ENCODE measurements around the gene C5orf58.
"Not testable (repeated sequence)": the region's sequence is repeated elsewhere in the genome, so short reads cannot be mapped to it uniquely, and the experiment has no call there.

Gene C5orf58

DNA sequence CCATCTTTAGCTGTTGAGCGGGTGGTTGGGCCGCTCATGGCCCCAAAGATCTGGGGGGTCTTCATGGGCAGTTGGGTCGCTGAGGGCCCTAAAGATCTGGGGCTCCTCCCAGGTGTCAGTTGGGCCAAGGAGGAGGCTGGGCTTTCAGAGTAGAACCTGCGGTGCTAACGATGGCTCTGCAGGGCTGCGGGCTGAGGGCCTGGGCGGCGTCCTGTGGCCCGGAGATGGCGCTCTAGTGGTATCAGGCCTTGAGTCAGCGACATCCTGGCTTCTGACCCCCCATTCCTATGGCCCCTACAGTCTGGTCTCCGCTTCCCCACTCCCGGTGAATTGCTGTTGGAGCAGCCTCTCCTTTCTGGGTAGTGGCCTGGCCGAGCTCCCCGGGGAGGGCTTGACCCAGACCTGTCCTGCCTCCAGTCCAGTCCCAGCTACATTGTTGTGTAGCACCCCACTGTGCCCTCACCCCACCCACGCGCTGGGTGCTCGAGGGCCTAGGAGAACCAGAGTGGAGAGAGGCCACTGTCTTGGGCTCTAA lies 640 bp downstream of the C5orf58 start:
- no peak for DNase-seq
- H3K79me2 ChIP-seq (ENCODE audit: low read length), result no peaks in the 10 kb centered on the region
- peaks cover 5% of the 10 kb centered on the region for H3K4me1 ChIP-seq (ENCODE audit: low read length)
- no peaks in the 10 kb centered on the region for H3K9me2 ChIP-seq (replicated peaks; ENCODE audit: insufficient read depth, low read length)
- no peaks in the 10 kb centered on the region for H4K20me1 ChIP-seq (ENCODE audit: insufficient read depth, low read length)
- no peak overlapping the region for H3K4me3 ChIP-seq (ENCODE audit: low read length)
- H3K36me3 ChIP-seq (replicated peaks; ENCODE audit: insufficient read depth, low read length), result no peaks in the 10 kb centered on the region
- no peaks in the 10 kb centered on the region for H3K9me3 ChIP-seq (replicated peaks; ENCODE audit: insufficient read depth, low read length)
- no peak overlapping the region for H3K4me2 ChIP-seq (ENCODE audit: low read depth, low read length)
- H2AFZ ChIP-seq (ENCODE audit: low read length), result no peak overlapping the region
- H3K27me3 ChIP-seq (replicated peaks; ENCODE audit: insufficient read depth, low read length), result no peaks in the 10 kb centered on the region
- H3F3A ChIP-seq (ENCODE audit: insufficient read depth, low read length), result no peaks in the 10 kb centered on the region; the same call in 1 of the 2 replicates
- no peak for TF ChIP-seq EZH2phosphoT487 (IDR thresholded peaks at IDR 0.05; ENCODE audit: low read length)
- no peak for TF ChIP-seq EZH2 (optimal IDR thresholded peaks at IDR 0.05; ENCODE audit: low read depth, low read length)
- TF ChIP-seq, protein P1, sequence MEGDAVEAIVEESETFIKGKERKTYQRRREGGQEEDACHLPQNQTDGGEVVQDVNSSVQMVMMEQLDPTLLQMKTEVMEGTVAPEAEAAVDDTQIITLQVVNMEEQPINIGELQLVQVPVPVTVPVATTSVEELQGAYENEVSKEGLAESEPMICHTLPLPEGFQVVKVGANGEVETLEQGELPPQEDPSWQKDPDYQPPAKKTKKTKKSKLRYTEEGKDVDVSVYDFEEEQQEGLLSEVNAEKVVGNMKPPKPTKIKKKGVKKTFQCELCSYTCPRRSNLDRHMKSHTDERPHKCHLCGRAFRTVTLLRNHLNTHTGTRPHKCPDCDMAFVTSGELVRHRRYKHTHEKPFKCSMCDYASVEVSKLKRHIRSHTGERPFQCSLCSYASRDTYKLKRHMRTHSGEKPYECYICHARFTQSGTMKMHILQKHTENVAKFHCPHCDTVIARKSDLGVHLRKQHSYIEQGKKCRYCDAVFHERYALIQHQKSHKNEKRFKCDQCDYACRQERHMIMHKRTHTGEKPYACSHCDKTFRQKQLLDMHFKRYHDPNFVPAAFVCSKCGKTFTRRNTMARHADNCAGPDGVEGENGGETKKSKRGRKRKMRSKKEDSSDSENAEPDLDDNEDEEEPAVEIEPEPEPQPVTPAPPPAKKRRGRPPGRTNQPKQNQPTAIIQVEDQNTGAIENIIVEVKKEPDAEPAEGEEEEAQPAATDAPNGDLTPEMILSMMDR (IDR thresholded peaks at IDR 0.05; ENCODE audit: low read length), result no peak
- no peak overlapping the region for H3K9ac ChIP-seq (ENCODE audit: low read length)
- H3K27ac ChIP-seq (ENCODE audit: low read length), result no peak overlapping the region

DNA sequence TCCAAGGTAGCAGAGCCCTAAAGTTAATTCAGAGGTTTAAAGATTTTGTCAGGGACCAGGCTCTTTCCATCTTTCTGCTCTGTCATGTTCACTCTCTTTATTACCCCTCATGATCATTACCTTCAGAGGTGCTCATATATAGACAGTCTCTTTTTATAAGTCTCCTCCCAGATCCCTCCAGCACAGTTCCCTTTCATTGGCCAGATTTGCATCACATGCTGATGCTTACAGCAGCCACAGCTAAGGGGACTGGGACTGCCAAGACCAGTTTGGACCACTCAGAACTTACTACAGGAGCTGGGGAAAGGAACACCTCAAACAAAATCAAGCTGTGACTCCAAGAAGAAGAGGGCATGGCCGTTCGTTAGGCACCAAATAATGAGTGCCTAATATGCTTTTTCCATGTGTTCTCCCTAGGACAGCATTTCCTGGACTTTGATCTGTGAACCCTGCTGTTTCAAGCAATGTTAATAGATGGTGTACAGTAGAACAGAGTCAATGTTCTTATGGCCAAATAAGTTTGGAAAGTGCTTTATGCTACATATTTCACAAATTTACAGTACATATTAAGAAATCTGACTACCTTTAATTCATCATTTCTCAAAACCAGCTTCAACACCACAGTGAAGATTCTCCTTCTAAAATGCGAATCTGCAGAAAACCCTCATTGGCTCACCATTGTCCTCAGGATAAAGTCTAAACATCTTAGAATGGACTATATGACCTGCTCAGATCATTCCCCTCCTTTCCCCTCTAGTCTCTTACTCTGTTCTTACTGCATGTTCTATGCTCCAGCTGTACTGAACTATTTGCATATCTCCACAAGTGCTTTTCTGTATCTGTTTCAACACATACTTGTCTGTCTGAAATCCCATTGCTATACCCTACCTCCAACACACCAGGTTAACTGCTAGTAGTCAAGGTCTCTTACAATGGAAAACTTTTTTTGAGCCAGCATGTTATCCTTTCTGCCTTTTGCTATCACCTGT lies 3.4 kb downstream of the C5orf58 start:
- Histone ChIP-seq H3K9ac (ENCODE audit: low read length) (no peak overlapping the region), H3K4me3 (ENCODE audit: low read length) (no peak overlapping the region), H3K27me3 (replicated peaks; ENCODE audit: insufficient read depth, low read length) (no peaks in the 10 kb centered on the region), H3K9me2 (replicated peaks; ENCODE audit: insufficient read depth, low read length) (no peaks in the 10 kb centered on the region), H3F3A (ENCODE audit: insufficient read depth, low read length) (peaks cover 3% of the 10 kb centered on the region), H3K79me2 (ENCODE audit: low read length) (no peaks in the 10 kb centered on the region), H3K4me1 (ENCODE audit: low read length) (peaks cover 11% of the 10 kb centered on the region), H3K4me2 (ENCODE audit: low read depth, low read length) (no peak overlapping the region), H3K9me3 (replicated peaks; ENCODE audit: insufficient read depth, low read length) (no peaks in the 10 kb centered on the region), H4K20me1 (ENCODE audit: insufficient read depth, low read length) (no peaks in the 10 kb centered on the region), H2AFZ (ENCODE audit: low read length) (no peak overlapping the region), H3K36me3 (replicated peaks; ENCODE audit: insufficient read depth, low read length) (no peaks in the 10 kb centered on the region), H3K27ac (ENCODE audit: low read length) (no peak overlapping the region)
- no peak for DNase-seq
- TF ChIP-seq EZH2 (optimal IDR thresholded peaks at IDR 0.05; ENCODE audit: low read depth, low read length), result no peak
- no peak for TF ChIP-seq EZH2phosphoT487 (IDR thresholded peaks at IDR 0.05; ENCODE audit: low read length)
- TF ChIP-seq, protein P1 (IDR thresholded peaks at IDR 0.05; ENCODE audit: low read length), result no peak

DNA sequence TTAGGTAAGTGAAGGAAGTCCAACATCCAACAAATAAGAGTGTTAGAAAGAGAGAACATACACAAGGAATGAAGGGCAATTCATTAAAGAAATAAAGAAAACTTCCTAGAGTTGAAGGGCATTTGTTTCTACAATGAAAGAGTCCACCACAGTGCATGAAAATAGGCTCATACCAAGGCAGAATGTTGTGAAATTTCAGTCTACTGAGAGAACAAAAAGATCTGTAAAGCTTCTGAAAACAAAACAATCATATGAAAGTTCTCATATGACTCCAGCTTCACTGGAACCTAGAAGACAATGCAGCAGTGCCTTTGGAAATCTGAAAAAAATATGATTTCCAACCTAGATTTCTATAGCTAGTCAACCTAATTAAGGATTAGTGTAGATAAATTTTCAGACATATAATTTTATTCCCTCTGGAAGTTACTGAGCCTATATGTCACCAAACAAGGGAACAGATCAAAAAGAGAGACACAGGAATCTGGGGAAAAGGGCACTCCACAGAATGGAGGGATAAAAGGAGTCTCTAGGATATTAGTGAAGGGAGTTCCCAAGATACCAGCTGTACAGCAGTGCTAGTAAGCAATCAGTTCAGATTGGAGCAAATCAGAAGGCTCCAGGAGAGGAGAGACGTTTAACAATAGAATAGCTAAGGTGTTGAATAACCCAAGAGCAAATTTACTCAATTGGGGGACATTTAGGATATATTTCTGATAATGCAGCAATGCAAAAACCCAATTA lies 5.8 kb downstream of the C5orf58 start:
- Histone ChIP-seq H4K20me1 (ENCODE audit: insufficient read depth, low read length) (no peaks in the 10 kb centered on the region), H3K27ac (ENCODE audit: low read length) (peak overlapping the region; percentile 11; the same call in 1 of the 2 replicates), H2AFZ (ENCODE audit: low read length) (no peak overlapping the region), H3K36me3 (replicated peaks; ENCODE audit: insufficient read depth, low read length) (no peaks in the 10 kb centered on the region), H3K79me2 (ENCODE audit: low read length) (no peaks in the 10 kb centered on the region), H3K9ac (ENCODE audit: low read length) (no peak overlapping the region), H3K9me3 (replicated peaks; ENCODE audit: insufficient read depth, low read length) (no peaks in the 10 kb centered on the region), H3K9me2 (replicated peaks; ENCODE audit: insufficient read depth, low read length) (no peaks in the 10 kb centered on the region), H3K4me2 (ENCODE audit: low read depth, low read length) (peak overlapping the region; percentile 5; the same call in 1 of the 2 replicates), H3K4me1 (ENCODE audit: low read length) (peaks cover 11% of the 10 kb centered on the region), H3K4me3 (ENCODE audit: low read length) (no peak overlapping the region), H3F3A (ENCODE audit: insufficient read depth, low read length) (peaks cover 3% of the 10 kb centered on the region), H3K27me3 (replicated peaks; ENCODE audit: insufficient read depth, low read length) (no peaks in the 10 kb centered on the region)
- TF ChIP-seq EZH2 (optimal IDR thresholded peaks at IDR 0.05; ENCODE audit: low read depth, low read length) (no peak), EZH2phosphoT487 (IDR thresholded peaks at IDR 0.05; ENCODE audit: low read length) (no peak)
- TF ChIP-seq, protein P1 (IDR thresholded peaks at IDR 0.05; ENCODE audit: low read length), result no peak
- peak; percentile 26 for DNase-seq

DNA sequence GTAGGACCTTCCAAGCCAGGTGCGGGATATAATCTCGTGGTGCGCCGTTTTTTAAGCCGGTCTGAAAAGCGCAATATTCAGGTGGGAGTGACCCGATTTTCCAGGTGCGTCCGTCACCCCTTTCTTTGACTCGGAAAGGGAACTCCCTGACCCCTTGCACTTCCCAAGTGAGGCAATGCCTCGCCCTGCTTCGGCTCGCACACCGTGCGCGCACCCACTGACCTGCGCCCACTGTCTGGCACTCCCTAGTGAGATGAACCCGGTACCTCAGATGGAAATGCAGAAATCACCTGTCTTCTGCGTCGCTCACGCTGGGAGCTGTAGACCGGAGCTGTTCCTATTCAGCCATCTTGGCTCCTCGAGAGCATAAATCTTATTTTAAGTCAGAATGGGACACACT lies 12.7 kb downstream of the C5orf58 start:
- H3K36me3 ChIP-seq (replicated peaks; ENCODE audit: insufficient read depth, low read length), result peaks cover 42% of the 10 kb centered on the region
- not testable (repeated sequence) for H4K20me1 ChIP-seq (ENCODE audit: insufficient read depth, low read length); H3K4me3 ChIP-seq (ENCODE audit: low read length); H3K4me2 ChIP-seq (ENCODE audit: low read depth, low read length); H3F3A ChIP-seq (ENCODE audit: insufficient read depth, low read length); H3K79me2 ChIP-seq (ENCODE audit: low read length); H2AFZ ChIP-seq (ENCODE audit: low read length); H3K4me1 ChIP-seq (ENCODE audit: low read length); H3K9me3 ChIP-seq (replicated peaks; ENCODE audit: insufficient read depth, low read length); H3K9me2 ChIP-seq (replicated peaks; ENCODE audit: insufficient read depth, low read length); H3K27ac ChIP-seq (ENCODE audit: low read length); DNase-seq; H3K27me3 ChIP-seq (replicated peaks; ENCODE audit: insufficient read depth, low read length); H3K9ac ChIP-seq (ENCODE audit: low read length)
